ENCODE measurements around the gene ERC2. TPM values are rescaled to one million over a fixed set of nuclear protein-coding genes. Genes with fewer than 3 reads are reported as not detected.
A peak's percentile ranks its signal among the peaks of the same experiment; 100 is the strongest.

ERC2 gene
- polyA plus RNA-seq, 1 experiment: 0.07 TPM

DNA sequence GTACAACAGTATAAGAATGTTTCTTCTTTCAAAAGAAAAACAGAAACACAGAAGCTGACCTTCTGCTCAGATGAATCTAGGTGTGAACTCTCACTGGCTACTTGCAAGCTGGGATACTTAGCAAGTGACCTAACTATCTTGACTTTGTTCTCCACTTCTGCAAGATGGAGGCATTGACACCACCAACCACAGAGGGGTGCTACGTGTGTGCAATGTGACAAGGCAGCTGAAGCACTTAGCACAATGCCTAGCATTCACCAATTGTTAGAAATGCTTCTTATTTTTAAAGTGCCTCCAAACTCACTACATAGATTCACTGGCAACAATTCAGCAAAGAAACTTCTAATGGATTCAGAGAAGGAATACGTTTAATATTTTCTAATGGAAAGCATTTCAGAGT, 649.8 kb downstream of the ERC2 start:
- ChIA-PET POLR2A (no interaction called here), CTCF (interaction anchor here (0.5 kb wide), 1 partner anchor 300 kb away, joined by 3 read pairs; no protein-coding TSS in a partner anchor)
- TF ChIP-seq, protein P1, sequence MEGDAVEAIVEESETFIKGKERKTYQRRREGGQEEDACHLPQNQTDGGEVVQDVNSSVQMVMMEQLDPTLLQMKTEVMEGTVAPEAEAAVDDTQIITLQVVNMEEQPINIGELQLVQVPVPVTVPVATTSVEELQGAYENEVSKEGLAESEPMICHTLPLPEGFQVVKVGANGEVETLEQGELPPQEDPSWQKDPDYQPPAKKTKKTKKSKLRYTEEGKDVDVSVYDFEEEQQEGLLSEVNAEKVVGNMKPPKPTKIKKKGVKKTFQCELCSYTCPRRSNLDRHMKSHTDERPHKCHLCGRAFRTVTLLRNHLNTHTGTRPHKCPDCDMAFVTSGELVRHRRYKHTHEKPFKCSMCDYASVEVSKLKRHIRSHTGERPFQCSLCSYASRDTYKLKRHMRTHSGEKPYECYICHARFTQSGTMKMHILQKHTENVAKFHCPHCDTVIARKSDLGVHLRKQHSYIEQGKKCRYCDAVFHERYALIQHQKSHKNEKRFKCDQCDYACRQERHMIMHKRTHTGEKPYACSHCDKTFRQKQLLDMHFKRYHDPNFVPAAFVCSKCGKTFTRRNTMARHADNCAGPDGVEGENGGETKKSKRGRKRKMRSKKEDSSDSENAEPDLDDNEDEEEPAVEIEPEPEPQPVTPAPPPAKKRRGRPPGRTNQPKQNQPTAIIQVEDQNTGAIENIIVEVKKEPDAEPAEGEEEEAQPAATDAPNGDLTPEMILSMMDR (IDR thresholded peaks at IDR 0.05; ENCODE audit: low read depth, low read length): peak; percentile 25
- no peak for DNase-seq (ENCODE audit: low read depth, low spot score)
- Histone ChIP-seq H3K27ac (ENCODE audit: low read depth, low read length) (no peak overlapping the region), H3K4me3 (ENCODE audit: low read depth, low read length) (no peak overlapping the region), H3K9me3 (ENCODE audit: control insufficient read depth, insufficient read depth, low read length) (no peaks in the 10 kb centered on the region), H3K27me3 (ENCODE audit: control insufficient read depth, insufficient read depth, low read length) (peaks cover 16% of the 10 kb centered on the region)

- H3K27ac ChIP-seq (ENCODE audit: low read depth, low read length): no peak overlapping the region
- TF ChIP-seq, protein P1 (IDR thresholded peaks at IDR 0.05; ENCODE audit: low read depth, low read length): no peak
- DNase-seq (ENCODE audit: low read depth, low spot score): no peak
- ChIA-PET CTCF (no interaction called here), POLR2A (no interaction called here)
- peaks cover 16% of the 10 kb centered on the region for H3K27me3 ChIP-seq (ENCODE audit: control insufficient read depth, insufficient read depth, low read length)
- no peak overlapping the region for H3K4me3 ChIP-seq (ENCODE audit: low read depth, low read length)
- H3K9me3 ChIP-seq (ENCODE audit: control insufficient read depth, insufficient read depth, low read length): no peaks in the 10 kb centered on the region
These were observed 651.3 kb downstream of the ERC2 start for GRCh38 chr3:55816794-55817576.

DNA sequence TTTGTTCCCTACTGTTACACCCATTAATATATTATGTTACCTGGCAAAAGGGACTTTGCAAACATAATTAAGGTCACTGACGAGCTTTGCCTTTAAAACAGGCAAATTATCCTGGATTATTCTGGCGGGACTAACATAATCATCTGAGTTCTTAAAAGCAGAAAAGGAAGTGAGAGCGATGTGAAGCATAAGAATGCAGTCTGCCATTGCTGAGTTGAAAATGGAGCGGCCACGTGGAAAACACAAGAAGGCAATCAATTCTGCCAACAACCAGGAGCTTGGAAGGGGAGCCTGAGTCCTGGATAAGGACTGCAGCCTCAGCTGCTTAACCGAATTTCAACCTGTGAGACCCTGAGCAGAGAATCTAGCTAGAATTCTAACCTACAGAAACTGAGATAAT, 653.0 kb downstream of the ERC2 start:
- POLR2A ChIA-PET: no interaction called here

DNA sequence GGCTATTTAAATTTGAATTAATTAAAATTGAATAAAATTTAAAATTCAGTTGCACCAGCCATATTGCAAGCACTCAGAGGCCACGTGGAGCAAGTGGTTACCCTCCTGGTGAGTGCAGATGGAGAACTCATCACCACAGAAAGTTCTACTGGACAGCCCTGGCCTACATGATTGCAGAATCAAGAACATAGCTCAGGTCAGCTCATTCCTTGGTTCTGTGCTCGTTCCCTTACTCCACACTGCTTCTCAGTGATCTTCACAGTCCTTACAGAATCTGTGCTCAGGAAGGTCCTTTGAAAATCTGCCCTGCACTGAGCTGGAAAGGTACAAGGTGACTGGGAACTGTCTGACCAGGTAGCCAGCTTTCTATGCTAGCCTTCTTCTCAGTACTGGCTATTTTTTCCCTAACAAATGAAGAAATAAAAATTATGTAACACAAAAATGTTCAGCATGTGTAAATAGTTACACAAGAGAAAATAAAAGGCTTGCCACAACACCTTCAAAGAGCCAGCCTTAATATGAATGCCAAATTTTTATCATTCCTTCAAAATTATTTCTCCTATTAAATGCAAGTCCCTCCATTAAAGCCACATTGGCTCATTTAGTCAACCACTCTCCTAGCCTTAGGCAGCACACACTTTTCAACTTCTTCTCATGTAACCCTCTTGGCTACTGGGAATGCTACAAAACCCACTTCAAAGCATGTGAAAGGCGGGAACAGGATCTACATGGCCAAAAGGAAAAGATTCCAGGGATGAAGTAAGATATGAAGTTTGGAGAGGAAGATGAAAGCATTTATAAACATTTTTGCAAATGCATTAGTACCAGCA, 654.8 kb downstream of the ERC2 start:
- Histone ChIP-seq H3K27ac (ENCODE audit: low read depth, low read length) (no peak overlapping the region), H3K9me3 (ENCODE audit: control insufficient read depth, insufficient read depth, low read length) (no peaks in the 10 kb centered on the region), H3K27me3 (ENCODE audit: control insufficient read depth, insufficient read depth, low read length) (peaks cover 11% of the 10 kb centered on the region), H3K4me3 (ENCODE audit: low read depth, low read length) (no peak overlapping the region)
- no peak for DNase-seq (ENCODE audit: low read depth, low spot score)
- POLR2A ChIA-PET: no interaction called here
- CTCF ChIA-PET: no interaction called here
- TF ChIP-seq, protein P1 (IDR thresholded peaks at IDR 0.05; ENCODE audit: low read depth, low read length): no peak

More for the DNA sequence above, 653.0 kb downstream of the ERC2 start:
- peaks cover 11% of the 10 kb centered on the region for H3K27me3 ChIP-seq (ENCODE audit: control insufficient read depth, insufficient read depth, low read length)
- TF ChIP-seq, protein P1 (IDR thresholded peaks at IDR 0.05; ENCODE audit: low read depth, low read length): no peak
- CTCF ChIA-PET: no interaction called here
- no peaks in the 10 kb centered on the region for H3K9me3 ChIP-seq (ENCODE audit: control insufficient read depth, insufficient read depth, low read length)
- H3K27ac ChIP-seq (ENCODE audit: low read depth, low read length): no peak overlapping the region
- DNase-seq (ENCODE audit: low read depth, low spot score): no peak
- H3K4me3 ChIP-seq (ENCODE audit: low read depth, low read length): no peak overlapping the region
